Colon (tissue), 2 donors: ENCODE data around the gene MGRN1.

Experiments
- FAIRE-seq: peaks from 2 replicates; lab custom pipeline; 2012; peaks lifted over from hg19 to GRCh38; lab: Jason Lieb, UNC
- donor health status: control.
- donor health status: control.

MGRN1 gene

GRCh38 chr16:4624015-4624826 is at the start of gene MGRN1:
TSS of gene MGRN1 (plus strand) at chr16:4624826. CDS start at chr16:4624961, 135 bp downstream.
- no peak for FAIRE-seq

GRCh38 chr16:4574919-4575705 is 49.5 kb upstream of the MGRN1 start:
- FAIRE-seq, result no peak

GRCh38 chr16:4576008-4576407 is 48.6 kb upstream of the MGRN1 start:
- FAIRE-seq, result no peak

- FAIRE-seq, result no peak
These were observed 45.6 kb upstream of the MGRN1 start for GRCh38 chr16:4578961-4579530.

GRCh38 chr16:4580250-4580649 is 44.4 kb upstream of the MGRN1 start:
- FAIRE-seq, result no peak

GRCh38 chr16:4583906-4584305 is 40.7 kb upstream of the MGRN1 start:
- no peak for FAIRE-seq

- no peak for FAIRE-seq
These were observed 38.3 kb upstream of the MGRN1 start for GRCh38 chr16:4586291-4586690.

- no peak for FAIRE-seq
These were observed 36.2 kb upstream of the MGRN1 start for GRCh38 chr16:4588386-4588785.

GRCh38 chr16:4588961-4589360 is 35.7 kb upstream of the MGRN1 start:
- no peak for FAIRE-seq

- FAIRE-seq, result no peak
These were observed 33.4 kb upstream of the MGRN1 start for GRCh38 chr16:4591191-4591590.

- FAIRE-seq, result no peak
These were observed 32.7 kb upstream of the MGRN1 start for GRCh38 chr16:4591706-4592470.

- FAIRE-seq, result no peak
These were observed 31.5 kb upstream of the MGRN1 start for GRCh38 chr16:4593086-4593485.

GRCh38 chr16:4594433-4595410 is 29.9 kb upstream of the MGRN1 start:
- FAIRE-seq, result no peak

- FAIRE-seq, result no peak
These were observed 27.5 kb upstream of the MGRN1 start for GRCh38 chr16:4597174-4597573.

- FAIRE-seq, result no peak
These were observed 25.6 kb upstream of the MGRN1 start for GRCh38 chr16:4599037-4599436.

GRCh38 chr16:4599545-4599944 is 25.1 kb upstream of the MGRN1 start:
- no peak for FAIRE-seq

- no peak for FAIRE-seq
These were observed 23.4 kb upstream of the MGRN1 start for GRCh38 chr16:4601036-4601863.

GRCh38 chr16:4601864-4602186 is 22.8 kb upstream of the MGRN1 start:
- no peak for FAIRE-seq

- FAIRE-seq, result no peak
These were observed 22.3 kb upstream of the MGRN1 start for GRCh38 chr16:4602331-4602730.

- FAIRE-seq, result no peak
These were observed 20.9 kb upstream of the MGRN1 start for GRCh38 chr16:4603624-4604170.
